Measurements from ENCODE around the gene PAM.

PAM gene

GRCh38 chr5:102754767-102755431 is at the start of gene PAM:
Gene PAM, plus strand, starts transcription at chr5:102755305. Its CDS starts 110,891 bp downstream, at chr5:102866196.
- FAIRE-seq, result no peak

GRCh38 chr5:102711525-102712385 is 43.4 kb upstream of the PAM start:
- no peak for FAIRE-seq

GRCh38 chr5:102713278-102713677 is 41.8 kb upstream of the PAM start:
- FAIRE-seq, result no peak

GRCh38 chr5:102713682-102714231 is 41.3 kb upstream of the PAM start:
- no peak for FAIRE-seq

- FAIRE-seq, result no peak
Observed at GRCh38 chr5:102715082-102715807, 39.9 kb upstream of the PAM start.

- no peak for FAIRE-seq
Observed at GRCh38 chr5:102716017-102716416, 39.1 kb upstream of the PAM start.

- no peak for FAIRE-seq
Observed at GRCh38 chr5:102718819-102719218, 36.3 kb upstream of the PAM start.

GRCh38 chr5:102719886-102720285 is 35.2 kb upstream of the PAM start:
- no peak for FAIRE-seq

GRCh38 chr5:102720969-102721368 is 34.1 kb upstream of the PAM start:
- no peak for FAIRE-seq

- FAIRE-seq, result no peak
Observed at GRCh38 chr5:102722931-102723330, 32.2 kb upstream of the PAM start.

GRCh38 chr5:102731693-102732092 is 23.4 kb upstream of the PAM start:
- no peak for FAIRE-seq

- FAIRE-seq, result no peak
Observed at GRCh38 chr5:102733534-102733933, 21.6 kb upstream of the PAM start.

GRCh38 chr5:102737161-102737560 is 17.9 kb upstream of the PAM start:
- FAIRE-seq, result no peak

- no peak for FAIRE-seq
Observed at GRCh38 chr5:102737805-102738469, 17.2 kb upstream of the PAM start.

GRCh38 chr5:102740515-102740914 is 14.6 kb upstream of the PAM start:
- no peak for FAIRE-seq

- no peak for FAIRE-seq
Observed at GRCh38 chr5:102742215-102742614, 12.9 kb upstream of the PAM start.

GRCh38 chr5:102743900-102744299 is 11.2 kb upstream of the PAM start:
- no peak for FAIRE-seq

GRCh38 chr5:102747386-102748166 is 7.5 kb upstream of the PAM start:
- FAIRE-seq, result no peak

- FAIRE-seq, result no peak
Observed at GRCh38 chr5:102749416-102750030, 5.6 kb upstream of the PAM start.

- FAIRE-seq, result no peak
Observed at GRCh38 chr5:102750151-102750834, 4.8 kb upstream of the PAM start.
